ENCODE measurements around the gene CC2D2A. TPM values are rescaled to one million over a fixed set of nuclear protein-coding genes. Genes with fewer than 3 reads are reported as not detected.

The CC2D2A gene
- total RNA-seq, 1 donor from 2014 or later, result 15.2 TPM

GRCh38 chr4:15434091-15434490 is 35.6 kb upstream of the CC2D2A start:
- no peak for TF ChIP-seq CTCF (conservative IDR thresholded peaks at IDR 0.05; ENCODE audit: low read depth, low read length)
- H3K4me3 ChIP-seq (ENCODE audit: low read depth, low read length), result no peak overlapping the region
- no peak for DNase-seq (ENCODE audit: low read depth)

GRCh38 chr4:15434676-15435075 is 35.0 kb upstream of the CC2D2A start:
- H3K4me3 ChIP-seq (ENCODE audit: low read depth, low read length), result no peak overlapping the region
- TF ChIP-seq CTCF (conservative IDR thresholded peaks at IDR 0.05; ENCODE audit: low read depth, low read length), result no peak
- no peak for DNase-seq (ENCODE audit: low read depth)

- no peak for DNase-seq (ENCODE audit: low read depth)
Measured at GRCh38 chr4:15436513-15436912, 33.2 kb upstream of the CC2D2A start.

GRCh38 chr4:15438939-15439524 is 30.6 kb upstream of the CC2D2A start:
- TF ChIP-seq CTCF (conservative IDR thresholded peaks at IDR 0.05; ENCODE audit: low read depth, low read length), result no peak
- DNase-seq (ENCODE audit: low read depth), result no peak
- no peak overlapping the region for H3K4me3 ChIP-seq (ENCODE audit: low read depth, low read length)

More at GRCh38 chr4:15436513-15436912, 33.2 kb upstream of the CC2D2A start:
- TF ChIP-seq CTCF (conservative IDR thresholded peaks at IDR 0.05; ENCODE audit: low read depth, low read length), result no peak
- H3K4me3 ChIP-seq (ENCODE audit: low read depth, low read length), result no peak overlapping the region

GRCh38 chr4:15443371-15444160 is 26.1 kb upstream of the CC2D2A start:
- TF ChIP-seq CTCF (conservative IDR thresholded peaks at IDR 0.05; ENCODE audit: low read depth, low read length), result no peak
- DNase-seq (ENCODE audit: low read depth), result no peak

GRCh38 chr4:15444276-15444675 is 25.4 kb upstream of the CC2D2A start:
- DNase-seq (ENCODE audit: low read depth), result no peak
- no peak for TF ChIP-seq CTCF (conservative IDR thresholded peaks at IDR 0.05; ENCODE audit: low read depth, low read length)
- no peak overlapping the region for H3K4me3 ChIP-seq (ENCODE audit: low read depth, low read length)

More at GRCh38 chr4:15443371-15444160, 26.1 kb upstream of the CC2D2A start:
- H3K4me3 ChIP-seq (ENCODE audit: low read depth, low read length), result no peak overlapping the region

Measured in epithelial cell of proximal tubule (primary cell).